ENCODE results near the gene MARCHF10.
A peak's percentile ranks its signal among the peaks of the same experiment; 100 is the strongest.

Gene MARCHF10

GRCh38 chr17:62662855-62663254 lies 145.3 kb downstream of the MARCHF10 start:
- Histone ChIP-seq H3K4me1 (ENCODE audit: insufficient read depth, poor library complexity, severe bottlenecking) (peaks cover under 1% of the 10 kb centered on the region), H3K4me3 (ENCODE audit: severe bottlenecking) (no peak overlapping the region), H3K9me3 (ENCODE audit: severe bottlenecking) (peaks cover 2% of the 10 kb centered on the region), H3K27me3 (ENCODE audit: insufficient read depth, poor library complexity, severe bottlenecking) (no peaks in the 10 kb centered on the region), H3K27ac (ENCODE audit: poor library complexity, severe bottlenecking) (no peak overlapping the region), H3K36me3 (ENCODE audit: low read depth) (0 out of 2 replicates have a peak, but pooled peaks cover 3% of the 10 kb centered on the region)
- ATAC-seq (ENCODE audit: low read depth) (no peak), DNase-seq (ENCODE audit: low spot score) (no peak)
- TF ChIP-seq CTCF (IDR thresholded peaks at IDR 0.05; ENCODE audit: poor library complexity, severe bottlenecking), result no peak

- Histone ChIP-seq H3K4me1 (ENCODE audit: insufficient read depth, poor library complexity, severe bottlenecking) (no peaks in the 10 kb centered on the region), H3K4me3 (ENCODE audit: severe bottlenecking) (no peak overlapping the region), H3K36me3 (ENCODE audit: low read depth) (0 out of 2 replicates have a peak, but pooled peaks cover 3% of the 10 kb centered on the region), H3K27ac (ENCODE audit: poor library complexity, severe bottlenecking) (no peak overlapping the region), H3K27me3 (ENCODE audit: insufficient read depth, poor library complexity, severe bottlenecking) (no peaks in the 10 kb centered on the region), H3K9me3 (ENCODE audit: severe bottlenecking) (peaks cover 2% of the 10 kb centered on the region)
- no peak for ATAC-seq (ENCODE audit: low read depth)
- TF ChIP-seq CTCF (IDR thresholded peaks at IDR 0.05; ENCODE audit: poor library complexity, severe bottlenecking), result no peak
- DNase-seq (ENCODE audit: low spot score), result no peak
Measured at GRCh38 chr17:62661337-62661736, 146.8 kb downstream of the MARCHF10 start.

GRCh38 chr17:62660629-62661118 lies 147.4 kb downstream of the MARCHF10 start:
- no peak overlapping the region for H3K4me3 ChIP-seq (ENCODE audit: severe bottlenecking)
- peaks cover 2% of the 10 kb centered on the region for H3K9me3 ChIP-seq (ENCODE audit: severe bottlenecking)
- no peak for ATAC-seq (ENCODE audit: low read depth)
- H3K4me1 ChIP-seq (ENCODE audit: insufficient read depth, poor library complexity, severe bottlenecking), result no peaks in the 10 kb centered on the region
- no peak overlapping the region for H3K27ac ChIP-seq (ENCODE audit: poor library complexity, severe bottlenecking)
- H3K27me3 ChIP-seq (ENCODE audit: insufficient read depth, poor library complexity, severe bottlenecking), result no peaks in the 10 kb centered on the region
- no peak for DNase-seq (ENCODE audit: low spot score)
- no peak for TF ChIP-seq CTCF (IDR thresholded peaks at IDR 0.05; ENCODE audit: poor library complexity, severe bottlenecking)
- H3K36me3 ChIP-seq (ENCODE audit: low read depth), result 0 out of 2 replicates have a peak, but pooled peaks cover 3% of the 10 kb centered on the region

GRCh38 chr17:62658136-62658920 lies 149.8 kb downstream of the MARCHF10 start:
- peak; percentile 0 for DNase-seq (ENCODE audit: low spot score)
- no peaks in the 10 kb centered on the region for H3K27me3 ChIP-seq (ENCODE audit: insufficient read depth, poor library complexity, severe bottlenecking)
- no peak overlapping the region for H3K27ac ChIP-seq (ENCODE audit: poor library complexity, severe bottlenecking)
- no peaks in the 10 kb centered on the region for H3K4me1 ChIP-seq (ENCODE audit: insufficient read depth, poor library complexity, severe bottlenecking)
- no peaks in the 10 kb centered on the region for H3K36me3 ChIP-seq (ENCODE audit: low read depth)
- H3K9me3 ChIP-seq (ENCODE audit: severe bottlenecking), result peaks cover 2% of the 10 kb centered on the region
- H3K4me3 ChIP-seq (ENCODE audit: severe bottlenecking), result no peak overlapping the region
- no peak for TF ChIP-seq CTCF (IDR thresholded peaks at IDR 0.05; ENCODE audit: poor library complexity, severe bottlenecking)
- no peak for ATAC-seq (ENCODE audit: low read depth)

GRCh38 chr17:62657690-62658089 lies 150.4 kb downstream of the MARCHF10 start:
- H3K27me3 ChIP-seq (ENCODE audit: insufficient read depth, poor library complexity, severe bottlenecking), result no peaks in the 10 kb centered on the region
- H3K4me3 ChIP-seq (ENCODE audit: severe bottlenecking), result no peak overlapping the region
- TF ChIP-seq CTCF (IDR thresholded peaks at IDR 0.05; ENCODE audit: poor library complexity, severe bottlenecking), result no peak
- no peaks in the 10 kb centered on the region for H3K4me1 ChIP-seq (ENCODE audit: insufficient read depth, poor library complexity, severe bottlenecking)
- H3K36me3 ChIP-seq (ENCODE audit: low read depth), result no peaks in the 10 kb centered on the region
- DNase-seq (ENCODE audit: low spot score) (no peak), ATAC-seq (ENCODE audit: low read depth) (no peak)
- peaks cover 2% of the 10 kb centered on the region for H3K9me3 ChIP-seq (ENCODE audit: severe bottlenecking)
- no peak overlapping the region for H3K27ac ChIP-seq (ENCODE audit: poor library complexity, severe bottlenecking)

Data from RWPE2 (cell line).